Right lobe of liver (tissue), 5 donors: Measurements from ENCODE around the gene SSR3. TPM values are rescaled to one million over a fixed set of nuclear protein-coding genes. Genes with fewer than 3 reads are reported as not detected.

Source experiments
- total RNA-seq, 6 experiments: library from RNA; depleted of rRNA in 2 of 6; stranded (reverse); fragments of >200 nt in 2 of 6; fragmentation: NEBNext Ultra II Directional in 3 of 6; extraction: Animal tissue kit (Norgen Biotek cat#: 25700) in 3 of 6; gene quantifications; one replicate each; pipeline versions ENCODE4 v1.1.0 to v1.2.4, GENCODE V29; 2016 to 2023
- donor health status: DM: no; HTN: no; CAD: no.
- donor health status: DM: no; HTN: no; CAD: no.
- donor health status: DM: no; HTN: yes; CAD: no.
- donor health status: DM: no; HTN: yes; CAD: no.

SSR3 gene
- total RNA-seq, 6 experiments from 2014 or later = 73.6 to 168 (median 118) TPM

Other genes starting within 250 kb of the SSR3 start
- 10 to 100 TPM; 10.2 to 19.5 (median 16.4) TPM for gene TIPARP, start 119.5 kb upstream of the SSR3 start, total RNA-seq